Measurements from ENCODE around the gene ARMC2. TPM values are rescaled to one million over a fixed set of nuclear protein-coding genes. Genes with fewer than 3 reads are reported as not detected.

The ARMC2 gene
- 2.2 and 3.1 TPM in 2 replicates for total RNA-seq

GRCh38 chr6:108848116-108848868 lies at the start of gene ARMC2:
ARMC2 (plus strand) TSS chr6:108848422; CDS start chr6:108854268, 5,846 bp downstream.

Other genes starting within 250 kb of the ARMC2 start
- 26.6 and 43.0 TPM in 2 replicates for gene SESN1, start 246.4 kb downstream of the ARMC2 start, total RNA-seq
- gene CEP57L1, start 247.1 kb downstream of the ARMC2 start, total RNA-seq: 19.8 and 32.4 TPM in 2 replicates